ENCODE data around the gene ZFAND2B.

DNA sequence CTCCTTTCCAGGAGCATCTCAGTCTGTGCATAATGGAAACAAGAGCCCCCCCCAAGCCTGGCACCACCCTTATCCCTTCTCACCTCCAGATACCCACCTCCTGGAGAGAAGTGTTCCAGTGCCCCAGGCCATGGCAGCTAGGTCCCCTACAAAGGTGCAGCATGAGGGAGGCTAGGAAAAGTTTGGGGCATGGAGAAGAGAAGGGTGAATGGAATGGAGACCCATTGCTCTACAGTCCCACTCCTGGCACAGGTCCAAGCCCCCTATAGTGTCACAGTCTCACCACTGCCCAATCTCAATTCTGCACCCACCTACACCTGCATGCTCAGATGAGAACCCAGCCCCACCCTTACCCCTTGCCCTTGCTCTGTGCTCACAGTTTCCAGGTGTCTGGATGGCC, 37.6 kb upstream of the ZFAND2B start:
- TF ChIP-seq, protein P1, sequence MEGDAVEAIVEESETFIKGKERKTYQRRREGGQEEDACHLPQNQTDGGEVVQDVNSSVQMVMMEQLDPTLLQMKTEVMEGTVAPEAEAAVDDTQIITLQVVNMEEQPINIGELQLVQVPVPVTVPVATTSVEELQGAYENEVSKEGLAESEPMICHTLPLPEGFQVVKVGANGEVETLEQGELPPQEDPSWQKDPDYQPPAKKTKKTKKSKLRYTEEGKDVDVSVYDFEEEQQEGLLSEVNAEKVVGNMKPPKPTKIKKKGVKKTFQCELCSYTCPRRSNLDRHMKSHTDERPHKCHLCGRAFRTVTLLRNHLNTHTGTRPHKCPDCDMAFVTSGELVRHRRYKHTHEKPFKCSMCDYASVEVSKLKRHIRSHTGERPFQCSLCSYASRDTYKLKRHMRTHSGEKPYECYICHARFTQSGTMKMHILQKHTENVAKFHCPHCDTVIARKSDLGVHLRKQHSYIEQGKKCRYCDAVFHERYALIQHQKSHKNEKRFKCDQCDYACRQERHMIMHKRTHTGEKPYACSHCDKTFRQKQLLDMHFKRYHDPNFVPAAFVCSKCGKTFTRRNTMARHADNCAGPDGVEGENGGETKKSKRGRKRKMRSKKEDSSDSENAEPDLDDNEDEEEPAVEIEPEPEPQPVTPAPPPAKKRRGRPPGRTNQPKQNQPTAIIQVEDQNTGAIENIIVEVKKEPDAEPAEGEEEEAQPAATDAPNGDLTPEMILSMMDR (IDR thresholded peaks at IDR 0.05), result no peak
- TF ChIP-seq EP300 (IDR thresholded peaks at IDR 0.05) (no peak), POLR2A (IDR thresholded peaks at IDR 0.05) (no peak)

Data from upper lobe of left lung (tissue), 4 donors.